Peyer's patch (tissue), 4 donors: ENCODE data around the gene SUGP1.

Experiments used
- CTCF ChIP-seq, 6 experiments: fragments of 450-650 bp in 4 of 6; fragments of 200-600 bp in 2 of 6; sonication (generic) in 1 of 6; IDR thresholded peaks; one replicate each; pipeline ENCODE4 v1.5.1; 2017 to 2019; ENCODE audit warnings: antibody characterized with exemption in 6 of 6, mild to moderate bottlenecking in 3 of 6, moderate library complexity in 1 of 6
- POLR2A ChIP-seq, 2 donors: fragments of 450-650 bp; IDR thresholded peaks; one replicate each; pipeline ENCODE4 v1.5.1; 2017; ENCODE audit warnings: antibody characterized with exemption in 2 of 2, mild to moderate bottlenecking in 2 of 2, moderate library complexity in 2 of 2

DNA sequence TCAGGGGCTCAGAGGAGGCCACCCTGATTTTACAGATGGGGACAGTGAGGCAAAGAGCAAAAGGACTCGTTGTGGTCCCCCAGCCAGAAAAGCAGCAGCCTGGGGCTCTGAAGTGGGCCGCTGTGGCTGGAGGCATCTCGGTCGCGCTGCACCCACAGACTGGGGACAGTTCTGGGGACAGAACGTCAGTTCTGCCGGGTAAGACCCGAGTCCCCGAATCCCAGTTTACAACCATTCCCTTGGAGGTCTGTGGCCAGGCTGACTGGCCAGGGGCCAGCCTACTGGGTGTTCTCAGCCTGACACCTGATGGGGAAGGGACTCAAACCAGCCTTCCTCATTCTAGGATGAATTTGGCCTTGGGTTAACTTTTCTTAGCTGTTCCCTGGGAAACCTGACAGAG is 14.1 kb downstream of the SUGP1 start:
- TF ChIP-seq POLR2A (IDR thresholded peaks at IDR 0.05) (no peak), CTCF (IDR thresholded peaks at IDR 0.05) (no peak)
